Measurements from ENCODE around the gene IL17B. TPM values are rescaled to one million over a fixed set of nuclear protein-coding genes. Genes with fewer than 3 reads are reported as not detected.

The IL17B gene, protein sequence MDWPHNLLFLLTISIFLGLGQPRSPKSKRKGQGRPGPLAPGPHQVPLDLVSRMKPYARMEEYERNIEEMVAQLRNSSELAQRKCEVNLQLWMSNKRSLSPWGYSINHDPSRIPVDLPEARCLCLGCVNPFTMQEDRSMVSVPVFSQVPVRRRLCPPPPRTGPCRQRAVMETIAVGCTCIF
- not detected for total RNA-seq

DNA sequence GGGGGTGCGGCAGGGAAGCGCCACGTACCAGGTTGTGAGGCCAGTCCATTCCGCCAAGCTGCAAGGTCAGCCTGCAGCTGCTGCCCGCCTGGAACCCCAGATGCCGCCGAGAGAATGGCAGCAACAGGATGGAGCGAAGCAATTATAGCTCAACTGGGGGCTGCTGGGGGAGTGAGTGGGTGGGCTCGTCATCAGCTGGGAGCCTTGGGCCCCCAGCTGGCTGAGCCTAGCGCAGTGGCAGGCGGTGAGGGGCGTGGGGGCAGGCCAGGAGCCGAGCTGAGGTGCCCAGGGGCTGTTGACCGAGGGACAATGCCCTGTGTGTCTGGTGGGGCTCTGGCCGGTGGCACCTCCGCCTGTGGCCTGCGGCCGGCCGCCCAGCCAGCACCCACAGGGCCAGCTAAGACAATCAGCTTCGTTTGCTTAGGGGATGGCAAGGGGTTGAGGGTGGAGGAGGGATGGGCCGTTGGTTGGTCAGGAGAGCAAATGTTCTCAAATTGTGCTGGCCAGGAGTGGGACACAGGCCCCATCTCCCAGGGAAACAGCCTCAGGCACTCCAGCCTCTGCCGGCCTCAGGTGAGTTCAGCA, at the start of gene IL17B:
IL17B (minus strand) TSS at position 116 of the 585 bp plus-strand sequence; CDS start at position 49, 67 bp downstream.
- H3K27ac ChIP-seq, result peak within 1 kb of the TSS in 3 of 4 donors; percentile 5 to 80 (median 38)
- DNase-seq, result no peak

DNA sequence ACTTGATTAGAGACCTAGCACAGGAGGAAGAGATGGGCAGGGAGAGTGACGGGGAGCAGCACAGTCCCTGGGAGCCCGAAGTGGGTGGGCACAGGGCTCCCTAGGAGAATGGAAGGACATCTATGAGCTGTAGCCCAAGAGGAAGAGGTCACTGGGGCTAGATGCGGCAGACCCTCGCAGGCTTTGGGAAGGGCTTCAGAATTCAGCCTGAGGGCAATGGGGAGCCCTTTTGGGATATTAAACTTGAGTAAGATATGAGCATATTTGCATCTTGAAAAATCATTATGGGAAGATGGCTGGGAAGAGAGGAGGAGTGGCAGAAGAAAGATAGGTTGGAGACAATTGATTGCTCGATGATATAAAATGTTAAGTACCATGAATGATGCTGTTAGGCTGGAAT, 48.9 kb upstream of the IL17B start:
- H3K4me1 ChIP-seq, result peaks cover 0 to 8% (median 0%) of the 10 kb centered on the region in 4 donors
- H3K9me3 ChIP-seq, result no peaks in the 10 kb centered on the region
- DNase-seq, result no peak
- peaks cover 0 to 44% (median 0%) of the 10 kb centered on the region in 3 donors for H3K36me3 ChIP-seq
- TF ChIP-seq, protein P1, sequence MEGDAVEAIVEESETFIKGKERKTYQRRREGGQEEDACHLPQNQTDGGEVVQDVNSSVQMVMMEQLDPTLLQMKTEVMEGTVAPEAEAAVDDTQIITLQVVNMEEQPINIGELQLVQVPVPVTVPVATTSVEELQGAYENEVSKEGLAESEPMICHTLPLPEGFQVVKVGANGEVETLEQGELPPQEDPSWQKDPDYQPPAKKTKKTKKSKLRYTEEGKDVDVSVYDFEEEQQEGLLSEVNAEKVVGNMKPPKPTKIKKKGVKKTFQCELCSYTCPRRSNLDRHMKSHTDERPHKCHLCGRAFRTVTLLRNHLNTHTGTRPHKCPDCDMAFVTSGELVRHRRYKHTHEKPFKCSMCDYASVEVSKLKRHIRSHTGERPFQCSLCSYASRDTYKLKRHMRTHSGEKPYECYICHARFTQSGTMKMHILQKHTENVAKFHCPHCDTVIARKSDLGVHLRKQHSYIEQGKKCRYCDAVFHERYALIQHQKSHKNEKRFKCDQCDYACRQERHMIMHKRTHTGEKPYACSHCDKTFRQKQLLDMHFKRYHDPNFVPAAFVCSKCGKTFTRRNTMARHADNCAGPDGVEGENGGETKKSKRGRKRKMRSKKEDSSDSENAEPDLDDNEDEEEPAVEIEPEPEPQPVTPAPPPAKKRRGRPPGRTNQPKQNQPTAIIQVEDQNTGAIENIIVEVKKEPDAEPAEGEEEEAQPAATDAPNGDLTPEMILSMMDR (IDR thresholded peaks at IDR 0.05), result no peak
- no peak for TF ChIP-seq POLR2A (IDR thresholded peaks at IDR 0.05)
- H3K4me3 ChIP-seq, result no peak overlapping the region
- H3K27ac ChIP-seq, result peak overlapping the region in 1 of 4 donors; percentile 90
- no peaks in the 10 kb centered on the region for H3K27me3 ChIP-seq

More for the DNA sequence above, at the start of gene IL17B:
- no peaks in the 10 kb centered on the region for H3K27me3 ChIP-seq
- H3K4me3 ChIP-seq, result no peak within 1 kb of the TSS
- peaks cover 0 to 4% (median 0%) of the 10 kb centered on the region in 4 donors for H3K4me1 ChIP-seq
- TF ChIP-seq POLR2A (IDR thresholded peaks at IDR 0.05), result no peak
- TF ChIP-seq, protein P1 (IDR thresholded peaks at IDR 0.05), result no peak
- H3K36me3 ChIP-seq, result no peaks in the 10 kb centered on the region
- H3K9me3 ChIP-seq, result no peaks in the 10 kb centered on the region

DNA sequence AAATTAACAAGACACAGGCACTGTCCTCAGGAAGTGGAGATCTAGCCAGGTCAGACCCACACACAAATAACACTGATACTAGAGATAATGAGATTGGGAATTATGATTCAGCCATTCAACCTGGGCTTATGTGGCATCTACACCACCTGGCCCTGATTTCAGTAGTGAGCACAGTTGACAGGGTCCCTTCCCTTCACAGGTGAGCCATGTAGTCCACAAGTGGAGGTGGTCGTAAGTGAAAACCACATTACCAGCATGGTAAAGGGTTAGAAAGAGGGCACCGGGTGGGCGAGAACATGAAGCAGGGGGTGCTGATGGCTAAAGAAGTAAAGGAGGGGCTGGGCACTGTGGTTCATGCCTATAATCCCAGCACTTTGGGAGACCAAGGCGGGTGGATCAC, 48.3 kb upstream of the IL17B start:
- H3K27me3 ChIP-seq, result no peaks in the 10 kb centered on the region
- DNase-seq, result no peak
- H3K4me1 ChIP-seq, result peaks cover 0 to 8% (median 0%) of the 10 kb centered on the region in 4 donors
- peak overlapping the region in 2 of 4 donors; percentile 52 to 90 for H3K27ac ChIP-seq
- no peaks in the 10 kb centered on the region for H3K9me3 ChIP-seq
- H3K4me3 ChIP-seq, result no peak overlapping the region
- TF ChIP-seq POLR2A (IDR thresholded peaks at IDR 0.05), result no peak
- TF ChIP-seq, protein P1 (IDR thresholded peaks at IDR 0.05), result no peak
- H3K36me3 ChIP-seq, result peaks cover 0 to 45% (median 0%) of the 10 kb centered on the region in 3 donors

DNA sequence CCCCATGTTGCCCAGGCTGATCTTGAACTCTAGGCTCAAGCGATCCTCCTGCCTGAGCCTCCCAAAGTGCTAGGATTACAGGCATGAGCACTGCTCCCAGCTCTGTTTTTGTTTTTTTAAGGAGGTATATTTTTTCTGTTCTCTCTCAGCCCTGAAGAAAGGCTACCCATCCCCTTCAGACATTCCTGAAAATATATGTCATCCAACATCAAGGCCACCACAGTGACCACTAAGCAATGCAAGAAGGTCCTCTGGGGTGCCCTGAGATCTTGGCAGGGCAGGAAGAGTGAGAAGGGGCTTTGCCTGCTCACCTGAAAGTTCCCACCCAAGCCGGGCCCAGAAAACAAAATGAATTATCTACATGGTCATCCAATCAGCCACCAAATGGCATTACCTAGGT, 47.8 kb upstream of the IL17B start:
- H3K4me1 ChIP-seq, result peaks cover 0 to 8% (median 0%) of the 10 kb centered on the region in 4 donors
- H3K27ac ChIP-seq, result peak overlapping the region in 2 of 4 donors; percentile 52 to 90
- peaks cover 0 to 50% (median 0%) of the 10 kb centered on the region in 3 donors for H3K36me3 ChIP-seq
- no peak for TF ChIP-seq POLR2A (IDR thresholded peaks at IDR 0.05)
- TF ChIP-seq, protein P1 (IDR thresholded peaks at IDR 0.05), result no peak
- H3K9me3 ChIP-seq, result no peaks in the 10 kb centered on the region
- DNase-seq, result no peak
- H3K27me3 ChIP-seq, result no peaks in the 10 kb centered on the region
- H3K4me3 ChIP-seq, result no peak overlapping the region

DNA sequence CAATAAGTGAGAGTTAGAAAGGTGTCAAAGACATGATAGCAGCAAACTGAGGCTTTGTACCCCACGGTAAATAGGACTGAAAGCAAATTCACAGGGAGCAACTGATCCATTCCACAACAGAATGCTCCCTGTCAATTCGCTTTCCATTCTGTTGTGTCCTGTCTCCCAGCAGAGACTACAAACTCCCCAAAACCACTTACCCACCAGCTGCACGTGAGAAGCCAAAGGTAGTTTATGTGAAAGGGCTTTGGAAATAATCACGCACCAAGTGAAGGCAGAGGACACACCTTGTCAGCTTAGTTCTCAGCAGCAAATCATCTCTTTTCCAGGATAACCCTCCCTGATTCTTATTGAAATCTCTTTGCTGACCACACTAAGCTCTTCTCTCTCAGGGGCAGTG, 46.6 kb upstream of the IL17B start:
- H3K36me3 ChIP-seq, result peaks cover 0 to 51% (median 0%) of the 10 kb centered on the region in 3 donors
- H3K4me3 ChIP-seq, result no peak overlapping the region
- H3K4me1 ChIP-seq, result peaks cover 0 to 16% (median 0%) of the 10 kb centered on the region in 4 donors
- no peaks in the 10 kb centered on the region for H3K9me3 ChIP-seq
- DNase-seq, result no peak
- no peaks in the 10 kb centered on the region for H3K27me3 ChIP-seq
- peak overlapping the region in 2 of 4 donors; percentile 39 to 90 for H3K27ac ChIP-seq
- TF ChIP-seq POLR2A (IDR thresholded peaks at IDR 0.05), result no peak
- TF ChIP-seq, protein P1 (IDR thresholded peaks at IDR 0.05), result no peak

Data from Peyer's patch (tissue), 4 donors.